Activated naive CD4-positive, alpha-beta T cell treated with anti-CD3 and anti-CD28 coated beads for 36 hours (primary cell): ENCODE data around the gene ZMYND10. TPM values are rescaled to one million over a fixed set of nuclear protein-coding genes. Genes with fewer than 3 reads are reported as not detected.
"Not testable (repeated sequence)": the region's sequence is repeated elsewhere in the genome, so short reads cannot be mapped to it uniquely, and the experiment has no call there.

Source experiments
- CTCF ChIA-PET: fragments of 350-600 bp; sonication (Branson Sonifier 250); formaldehyde crosslinking; loops from one replicate; lab custom pipeline; 2021; ENCODE audit warnings: antibody characterized with exemption; lab: Charles Lee
- DNase-seq: peaks from one replicate; pipeline ENCODE4 v3.0.0-alpha.2; 2020
- H3K27ac Mint-ChIP-seq: one replicate; pipeline ENCODE4 v1.8.0; 2021; ENCODE audit warnings: mild to moderate bottlenecking, mixed read lengths
- H3K27me3 Mint-ChIP-seq: one replicate; pipeline ENCODE4 v1.8.0; 2021; ENCODE audit warnings: low read depth, mixed read lengths
- H3K36me3 Mint-ChIP-seq: one replicate; pipeline ENCODE4 v1.8.0; 2021; ENCODE audit warnings: low read depth, mixed read lengths
- H3K4me1 Mint-ChIP-seq: one replicate; pipeline ENCODE4 v1.8.0; 2021; ENCODE audit warnings: low read depth, mixed read lengths
- H3K4me3 Mint-ChIP-seq: one replicate; pipeline ENCODE4 v1.8.0; 2021; ENCODE audit warnings: mild to moderate bottlenecking, moderate library complexity, mixed read lengths
- H3K9me3 Mint-ChIP-seq: one replicate; pipeline ENCODE4 v1.8.0; 2021; ENCODE audit warnings: mixed read lengths
- intact Hi-C: fragments of 100-400 bp; cut with micrococcal nuclease; formaldehyde crosslinking; loops from one replicate; pipeline ENCODE4 v1.15.1; 2023
- total RNA-seq, 2 experiments: library from RNA; stranded (reverse); gene quantifications; one replicate each; pipeline ENCODE4 v1.2.3, GENCODE V29; 2021

Gene ZMYND10
- total RNA-seq, 2 experiments from 2014 or later: 0.54 to 0.57 TPM

- H3K4me3 Mint-ChIP-seq: peak overlapping the region; percentile 86
- peak; percentile 83 for DNase-seq
- CTCF ChIA-PET: interaction anchor here (0.6 to 5.7 kb wide), 7 partner anchors 16 to 125 kb away, joined by 3 to 31 read pairs (median 3); partner anchors contain the start of genes HYAL3 and NAA80
- H3K9me3 Mint-ChIP-seq: no peaks in the 10 kb centered on the region
- H3K27ac Mint-ChIP-seq: peak overlapping the region; percentile 80
- H3K4me1 Mint-ChIP-seq: peaks cover 38% of the 10 kb centered on the region
- H3K27me3 Mint-ChIP-seq: no peaks in the 10 kb centered on the region
- intact Hi-C loops: loop anchor here (1.0 to 5.0 kb wide), 4 partner anchors 22 to 129 kb away; partner anchors contain the start of genes GNAT1, HYAL3, IFRD2 and NAA80
- H3K36me3 Mint-ChIP-seq: no peaks in the 10 kb centered on the region
Observed at GRCh38 chr3:50321336-50322114, 24.0 kb downstream of the ZMYND10 start.

GRCh38 chr3:50320853-50321335 lies 24.6 kb downstream of the ZMYND10 start:
- no peaks in the 10 kb centered on the region for H3K9me3 Mint-ChIP-seq
- H3K27me3 Mint-ChIP-seq: no peaks in the 10 kb centered on the region
- CTCF ChIA-PET: interaction anchor here (0.6 to 5.7 kb wide), 8 partner anchors 11 to 125 kb away, joined by 3 to 31 read pairs (median 3); partner anchors contain the start of genes HYAL3 and NAA80
- intact Hi-C loops: loop anchor here (1.0 to 5.0 kb wide), 4 partner anchors 22 to 129 kb away; partner anchors contain the start of genes GNAT1, HYAL3, IFRD2 and NAA80
- H3K4me1 Mint-ChIP-seq: peaks cover 39% of the 10 kb centered on the region
- H3K36me3 Mint-ChIP-seq: no peaks in the 10 kb centered on the region
- no peak overlapping the region for H3K27ac Mint-ChIP-seq
- DNase-seq: peak; percentile 51
- peak overlapping the region; percentile 86 for H3K4me3 Mint-ChIP-seq

GRCh38 chr3:50319894-50320625 lies 25.5 kb downstream of the ZMYND10 start:
- no peak overlapping the region for H3K27ac Mint-ChIP-seq
- intact Hi-C loops: loop anchor here (5.0 kb wide), 1 partner anchor 128 kb away; the partner anchor contains the start of gene GNAT1
- H3K4me1 Mint-ChIP-seq: peaks cover 37% of the 10 kb centered on the region
- H3K36me3 Mint-ChIP-seq: no peaks in the 10 kb centered on the region
- peak overlapping the region; percentile 86 for H3K4me3 Mint-ChIP-seq
- CTCF ChIA-PET: interaction anchor here (0.6 to 3.0 kb wide), 3 partner anchors 12 to 20 kb away, joined by 3 to 12 read pairs (median 3); partner anchors contain the start of genes HYAL3 and NAA80
- no peak for DNase-seq
- no peaks in the 10 kb centered on the region for H3K27me3 Mint-ChIP-seq
- no peaks in the 10 kb centered on the region for H3K9me3 Mint-ChIP-seq

GRCh38 chr3:50319181-50319893 lies 26.2 kb downstream of the ZMYND10 start:
- Mint-ChIP-seq H3K27me3 (no peaks in the 10 kb centered on the region), H3K36me3 (no peaks in the 10 kb centered on the region), H3K9me3 (no peaks in the 10 kb centered on the region), H3K27ac (no peak overlapping the region), H3K4me1 (peaks cover 33% of the 10 kb centered on the region), H3K4me3 (no peak overlapping the region)
- CTCF ChIA-PET: interaction anchor here (3.0 kb wide), 1 partner anchor 20 kb away, joined by 12 read pairs; the partner anchor contains the start of genes HYAL3 and NAA80
- intact Hi-C loops: no loop called here
- DNase-seq: no peak

- Mint-ChIP-seq H3K36me3 (no peaks in the 10 kb centered on the region), H3K4me3 (no peak overlapping the region)
- CTCF ChIA-PET: no interaction called here
Observed at GRCh38 chr3:50318615-50319014, 26.9 kb downstream of the ZMYND10 start.

GRCh38 chr3:50318163-50318562 lies 27.4 kb downstream of the ZMYND10 start:
- H3K4me1 Mint-ChIP-seq: peaks cover 32% of the 10 kb centered on the region
- no peaks in the 10 kb centered on the region for H3K27me3 Mint-ChIP-seq
- H3K9me3 Mint-ChIP-seq: no peaks in the 10 kb centered on the region
- DNase-seq: no peak
- intact Hi-C loops: no loop called here
- H3K36me3 Mint-ChIP-seq: no peaks in the 10 kb centered on the region
- CTCF ChIA-PET: no interaction called here
- no peak overlapping the region for H3K4me3 Mint-ChIP-seq
- no peak overlapping the region for H3K27ac Mint-ChIP-seq

More at GRCh38 chr3:50318615-50319014, 26.9 kb downstream of the ZMYND10 start:
- Mint-ChIP-seq H3K27me3 (no peaks in the 10 kb centered on the region), H3K9me3 (no peaks in the 10 kb centered on the region), H3K27ac (no peak overlapping the region), H3K4me1 (peaks cover 33% of the 10 kb centered on the region)
- intact Hi-C loops: no loop called here
- DNase-seq: no peak

- H3K36me3 Mint-ChIP-seq: no peaks in the 10 kb centered on the region
- peaks cover 31% of the 10 kb centered on the region for H3K4me1 Mint-ChIP-seq
- no peak overlapping the region for H3K27ac Mint-ChIP-seq
- intact Hi-C loops: no loop called here
- CTCF ChIA-PET: interaction anchor here (0.5 kb wide), 1 partner anchor 30 kb away, joined by 3 read pairs; no protein-coding TSS in a partner anchor
- no peaks in the 10 kb centered on the region for H3K9me3 Mint-ChIP-seq
- H3K4me3 Mint-ChIP-seq: no peak overlapping the region
- H3K27me3 Mint-ChIP-seq: no peaks in the 10 kb centered on the region
- no peak for DNase-seq
Observed at GRCh38 chr3:50317300-50317699, 28.2 kb downstream of the ZMYND10 start.

- CTCF ChIA-PET: no interaction called here
- H3K4me3 Mint-ChIP-seq: no peak overlapping the region
- no peak overlapping the region for H3K27ac Mint-ChIP-seq
- peaks cover 31% of the 10 kb centered on the region for H3K4me1 Mint-ChIP-seq
- H3K27me3 Mint-ChIP-seq: no peaks in the 10 kb centered on the region
- DNase-seq: no peak
- intact Hi-C loops: no loop called here
- H3K36me3 Mint-ChIP-seq: no peaks in the 10 kb centered on the region
- no peaks in the 10 kb centered on the region for H3K9me3 Mint-ChIP-seq
Observed at GRCh38 chr3:50316657-50317242, 28.8 kb downstream of the ZMYND10 start.

- no peaks in the 10 kb centered on the region for H3K9me3 Mint-ChIP-seq
- no peaks in the 10 kb centered on the region for H3K27me3 Mint-ChIP-seq
- intact Hi-C loops: no loop called here
- no peak overlapping the region for H3K4me3 Mint-ChIP-seq
- DNase-seq: no peak
- H3K27ac Mint-ChIP-seq: no peak overlapping the region
- CTCF ChIA-PET: interaction anchor here (0.6 to 2.5 kb wide), 4 partner anchors 9 to 32 kb away, joined by 3 to 12 read pairs (median 3); no protein-coding TSS in a partner anchor
- peaks cover 2% of the 10 kb centered on the region for H3K36me3 Mint-ChIP-seq
- H3K4me1 Mint-ChIP-seq: peaks cover 22% of the 10 kb centered on the region
Observed at GRCh38 chr3:50314816-50315215, 30.7 kb downstream of the ZMYND10 start.

- intact Hi-C loops: no loop called here
- Mint-ChIP-seq H3K27me3 (no peaks in the 10 kb centered on the region), H3K36me3 (peaks cover 5% of the 10 kb centered on the region), H3K4me3 (no peak overlapping the region), H3K9me3 (no peaks in the 10 kb centered on the region), H3K4me1 (peaks cover 19% of the 10 kb centered on the region), H3K27ac (no peak overlapping the region)
- DNase-seq: no peak
- CTCF ChIA-PET: interaction anchor here (0.9 to 2.5 kb wide), 2 partner anchors 10 to 33 kb away, joined by 3 to 12 read pairs; no protein-coding TSS in a partner anchor
Observed at GRCh38 chr3:50314342-50314741, 31.2 kb downstream of the ZMYND10 start.

GRCh38 chr3:50312041-50312440 lies 33.5 kb downstream of the ZMYND10 start:
- H3K9me3 Mint-ChIP-seq, CTCF ChIA-PET, H3K4me3 Mint-ChIP-seq, intact Hi-C loops, H3K27me3 Mint-ChIP-seq, H3K27ac Mint-ChIP-seq, DNase-seq, H3K36me3 Mint-ChIP-seq, H3K4me1 Mint-ChIP-seq: not testable (repeated sequence)
